HepG2 (cell line): ENCODE measurements around the gene MICAL3. TPM values are rescaled to one million over a fixed set of nuclear protein-coding genes. Genes with fewer than 3 reads are reported as not detected.

Experiments used
- ATAC-seq: fragments of 200-7000 bp; cut with Tn5 transposase; 3 replicates; pipeline ENCODE4 v1.9.1; 2020; ENCODE audit warnings: mild to moderate bottlenecking, moderate library complexity
- BruUV-seq: library from RNA; stranded (reverse); fragments of 400-500 nt; replicated peaks from 2 replicates; lab custom pipeline; 2021; lab: Mats Ljungman, UMichigan
- CTCF ChIA-PET: fragments of 300-600 bp; formaldehyde crosslinking; extraction: SDS; loops from one replicate; lab custom pipeline; 2021; ENCODE audit warnings: low total read pairs, inconsistent platforms, low intra/inter-chr PET ratio; lab: Yijun Ruan, JAX
- POLR2A ChIA-PET: fragments of 350-600 bp; sonication (Branson Sonifier 250); formaldehyde crosslinking; loops from one replicate; lab custom pipeline; 2020; ENCODE audit warnings: antibody characterized with exemption, inconsistent platforms; lab: Yijun Ruan, JAX
- DNase-seq: peaks from one replicate; pipeline ENCODE4 v3.0.0-alpha.2; 2015; ENCODE audit warnings: low spot score
- FAIRE-seq: peaks from 3 replicates; lab custom pipeline; 2011; peaks lifted over from hg19 to GRCh38; lab: Jason Lieb, UNC
- H2AFZ ChIP-seq: one replicate; pipeline ENCODE4 v1.6.1; 2011; ENCODE audit warnings: low read length, inconsistent platforms
- H3K27ac ChIP-seq: fragments of 300-600 bp; 3 replicates; pipeline ENCODE4 v1.8.0; 2011; ENCODE audit warnings: mixed run types, mild to moderate bottlenecking, mixed read lengths, low read length, inconsistent platforms; ENCODE audit not compliant: insufficient read depth; ENCODE audit errors: extremely low read length
- H3K27me3 ChIP-seq, 2 experiments: fragments of 200-600 bp in 1 of 2; 2 replicates in 1 of 2; 3 replicates in 1 of 2; pipeline versions ENCODE4 v1.6.0 to v1.8.0; 2011; ENCODE audit warnings: low read length in 2 of 2, mild to moderate bottlenecking in 2 of 2, moderate library complexity in 2 of 2, inconsistent platforms in 1 of 2; ENCODE audit not compliant: insufficient read depth in 2 of 2, control insufficient read depth in 1 of 2
- H3K36me3 ChIP-seq, 2 experiments: fragments of 200-600 bp in 1 of 2; replicated peaks in 1 of 2; 2 replicates in 1 of 2; 3 replicates in 1 of 2; pipeline versions ENCODE4 v1.5.1 to v1.8.0; 2011; ENCODE audit warnings: low read length in 2 of 2, inconsistent platforms in 1 of 2; ENCODE audit not compliant: insufficient read depth in 2 of 2, control insufficient read depth in 1 of 2
- H3K4me1 ChIP-seq: 2 replicates; pipeline ENCODE4 v1.5.1; 2012; ENCODE audit warnings: low read length, inconsistent platforms; ENCODE audit not compliant: insufficient read depth
- H3K4me2 ChIP-seq: 2 replicates; pipeline ENCODE4 v1.6.0; 2011; ENCODE audit warnings: low read depth, low read length, inconsistent platforms
- H3K4me3 ChIP-seq, 3 experiments: fragments of 200-600 bp in 1 of 3; sonication (generic), shearing (Covaris generic) in 1 of 3; replicated peaks in 1 of 3; 2 replicates each; pipeline ENCODE4 v1.5.1; 2011 to 2016; ENCODE audit warnings: low read length in 3 of 3, inconsistent platforms in 2 of 3, low read depth in 2 of 3, mild to moderate bottlenecking in 2 of 3, control low read depth in 1 of 3, mixed read lengths in 1 of 3; ENCODE audit not compliant: insufficient read depth in 1 of 3
- H3K79me2 ChIP-seq: one replicate; pipeline ENCODE4 v1.6.1; 2011; ENCODE audit warnings: low read length, inconsistent platforms; ENCODE audit not compliant: insufficient read depth
- H3K9ac ChIP-seq: 2 replicates; pipeline ENCODE4 v1.6.0; 2011; ENCODE audit warnings: mild to moderate bottlenecking, low read depth, low read length, inconsistent platforms; ENCODE audit not compliant: insufficient read depth
- H3K9me3 ChIP-seq: 2 replicates; pipeline ENCODE4 v1.5.1; 2012; ENCODE audit warnings: mild to moderate bottlenecking, low read length
- H4K20me1 ChIP-seq: 2 replicates; pipeline ENCODE4 v1.6.0; 2011; ENCODE audit warnings: inconsistent platforms, mild to moderate bottlenecking, low read length, moderate library complexity; ENCODE audit not compliant: insufficient read depth
- BRD4 ChIP-seq: sonication (generic); formaldehyde crosslinking; IDR thresholded peaks from 2 replicates; pipeline ENCODE4 v1.4.0; 2020; ENCODE audit warnings: missing genetic modification reagents
- FUBP1 ChIP-seq: sonication (generic); formaldehyde crosslinking; IDR thresholded peaks from 2 replicates; pipeline ENCODE4 v1.5.1; 2020; ENCODE audit warnings: missing genetic modification reagents, mild to moderate bottlenecking, borderline replicate concordance
- HNRNPLL ChIP-seq: fragments of 200-400 bp; formaldehyde crosslinking; IDR thresholded peaks from 2 replicates; pipeline ENCODE4 v1.6.1; 2017; ENCODE audit warnings: mild to moderate bottlenecking, low read depth, low read length; ENCODE audit not compliant: poor library complexity, severe bottlenecking
- JUND ChIP-seq: sonication (generic); formaldehyde crosslinking; IDR thresholded peaks from 2 replicates; pipeline ENCODE4 v1.8.0; 2022; ENCODE audit warnings: mild to moderate bottlenecking, missing genetic modification reagents
- NR2F1 ChIP-seq, 2 experiments: fragments of 450-650 bp in 1 of 2; formaldehyde crosslinking in 1 of 2; IDR thresholded peaks; 2 replicates each; pipeline versions ENCODE4 v1.5.0 to v1.6.1; 2016 to 2020; ENCODE audit warnings: mild to moderate bottlenecking in 1 of 2, missing compliant biosample characterization in 1 of 2, missing genetic modification reagents in 1 of 2, moderate library complexity in 1 of 2
- NR2F2 ChIP-seq: IDR thresholded peaks from 2 replicates; pipeline ENCODE4 v1.6.1; 2012; ENCODE audit warnings: low read depth, inconsistent platforms, borderline replicate concordance
- RBAK ChIP-seq: sonication (generic); formaldehyde crosslinking; IDR thresholded peaks from 2 replicates; pipeline ENCODE4 v1.5.1; 2020; ENCODE audit warnings: mild to moderate bottlenecking, missing genetic modification reagents
- TCF7 ChIP-seq: sonication (generic); IDR thresholded peaks from 2 replicates; pipeline ENCODE4 v1.6.1; 2016; ENCODE audit warnings: antibody characterized with exemption, low read depth
- ZFY ChIP-seq: sonication (generic); formaldehyde crosslinking; IDR thresholded peaks from 2 replicates; pipeline ENCODE4 v1.4.0; 2020; ENCODE audit warnings: missing genetic modification reagents
- ZNF101 ChIP-seq: sonication (generic); formaldehyde crosslinking; IDR thresholded peaks from 2 replicates; pipeline ENCODE4 v1.4.0; 2020; ENCODE audit warnings: mild to moderate bottlenecking, low read depth, missing genetic modification reagents, borderline replicate concordance
- ZNF230 ChIP-seq: sonication (generic); formaldehyde crosslinking; IDR thresholded peaks from 2 replicates; pipeline ENCODE4 v1.4.0; 2020; ENCODE audit warnings: mild to moderate bottlenecking, missing genetic modification reagents
- ZNF556 ChIP-seq: sonication (generic); formaldehyde crosslinking; IDR thresholded peaks from 2 replicates; pipeline ENCODE4 v1.4.0; 2020; ENCODE audit warnings: mild to moderate bottlenecking, missing genetic modification reagents, borderline replicate concordance
- ZNF562 ChIP-seq: sonication (generic); formaldehyde crosslinking; IDR thresholded peaks from 2 replicates; pipeline ENCODE4 v1.8.0; 2022; ENCODE audit warnings: missing genetic modification reagents, borderline replicate concordance
- ZNF652 ChIP-seq: IDR thresholded peaks from 2 replicates; pipeline ENCODE4 v1.6.1; 2016; ENCODE audit warnings: low read depth, borderline replicate concordance
- ZNF7 ChIP-seq: IDR thresholded peaks from 2 replicates; pipeline ENCODE4 v1.6.1; 2016; ENCODE audit warnings: missing biosample characterization, missing genetic modification reagents
- ZNF747 ChIP-seq: sonication (generic); formaldehyde crosslinking; IDR thresholded peaks from 2 replicates; pipeline ENCODE4 v1.8.1; 2023; ENCODE audit warnings: missing genetic modification reagents, mild to moderate bottlenecking, borderline replicate concordance
- ZNF768 ChIP-seq: sonication (generic); formaldehyde crosslinking; IDR thresholded peaks from 2 replicates; pipeline ENCODE4 v1.4.0; 2020; ENCODE audit warnings: missing genetic modification reagents
- ZNF772 ChIP-seq: sonication (generic); formaldehyde crosslinking; IDR thresholded peaks from 2 replicates; pipeline ENCODE4 v1.5.0; 2020; ENCODE audit warnings: mild to moderate bottlenecking, missing genetic modification reagents
- ZNF788 ChIP-seq: sonication (generic); formaldehyde crosslinking; IDR thresholded peaks from 2 replicates; pipeline ENCODE4 v1.5.0; 2020; ENCODE audit warnings: mild to moderate bottlenecking, missing genetic modification reagents, borderline replicate concordance
- ZSCAN22 ChIP-seq: sonication (generic); formaldehyde crosslinking; IDR thresholded peaks from 2 replicates; pipeline ENCODE4 v1.4.0; 2020; ENCODE audit warnings: mild to moderate bottlenecking, missing genetic modification reagents
- WGBS: methylation state at CpG from one replicate; pipeline ENCODE4 v1.1.6; 2017; ENCODE audit warnings: low lambda C conversion rate; 5-methylcytosine and 5-hydroxymethylcytosine counted together
- in situ Hi-C: cut with HindIII; loops from 2 replicates; pipeline ENCODE4 v1.10.0; 2017; ENCODE audit warnings: low pct_unique_long_range_greater_than_20kb; ENCODE audit not compliant: extremely low pct_ligation_motif_present
- intact Hi-C: fragments of 100-400 bp; cut with micrococcal nuclease; formaldehyde crosslinking; loops from one replicate; pipeline ENCODE4 v1.10.0; 2022; ENCODE audit not compliant: unreplicated experiment
- polyA plus RNA-seq, 8 experiments: library from polyadenylated mRNA; depleted of rRNA in 3 of 8; stranded (reverse) in 7 of 8; unstranded in 1 of 8; fragments of >200 nt; fragmentation: Illumina TruSeq in 4 of 8; extraction: Trizol in 4 of 8; gene quantifications; 2 replicates each; pipeline versions ENCODE4 v1.2.1 to v1.2.3, GENCODE V29; 2011 to 2016; ENCODE audit warnings: low read depth in 4 of 8, missing spikeins in 1 of 8, mixed read lengths in 1 of 8; ENCODE audit not compliant: insufficient read depth in 1 of 8
- total RNA-seq, 5 experiments: library from RNA; depleted of rRNA; stranded (reverse); fragments of >200 nt; fragmentation: Illumina TruSeq; extraction: Trizol; gene quantifications; 2 replicates each; pipeline ENCODE4 v1.2.3, GENCODE V29; 2016; ENCODE audit warnings: low read depth in 1 of 5
- TF ChIP-seq, protein P1 (sequence below): IDR thresholded peaks from 2 replicates; pipeline ENCODE4 v1.6.1; 2016

Gene MICAL3
- total and polyA plus RNA-seq, 2 of the 13 experiments (the other 11 are each of a cell fraction or from before 2014, with no cell fraction given): 5.3 to 12.5 TPM

GRCh38 chr22:18066181-18066859 lies 42.0 kb upstream of the MICAL3 start:
- in situ Hi-C loops: no loop called here
- WGBS: 25% methylated on average over 11 of the region's 12 CpGs
- no peak for FAIRE-seq
- H3K4me1 ChIP-seq: peaks cover 74% of the 10 kb centered on the region
- POLR2A ChIA-PET: interaction anchor here (1.2 to 2.8 kb wide), 3 partner anchors 11 to 28 kb away, joined by 4 to 13 read pairs (median 6); no protein-coding TSS in a partner anchor
- H3K9ac ChIP-seq: no peak overlapping the region; the same call in 1 of the 2 replicates
- H3K27ac ChIP-seq: no peak overlapping the region
- CTCF ChIA-PET: interaction anchor here (1.5 kb wide), 1 partner anchor 236 kb away, joined by 3 read pairs; no protein-coding TSS in a partner anchor
- peak overlapping the region; percentile 56 for H3K4me2 ChIP-seq
- ATAC-seq: peak; percentile 19; the same call in 1 of the 3 replicates
- H3K9me3 ChIP-seq: no peaks in the 10 kb centered on the region
- peak overlapping the region in 1 of 3 experiments; percentile 22; a peak in 1 of 6 replicates for H3K4me3 ChIP-seq
- no peak overlapping the region for H2AFZ ChIP-seq
- H4K20me1 ChIP-seq: no peaks in the 10 kb centered on the region
- BruUV-seq: no TSS peak
- H3K79me2 ChIP-seq: no peaks in the 10 kb centered on the region
- DNase-seq: no peak
- intact Hi-C loops: no loop called here
- H3K36me3 ChIP-seq: no peaks in the 10 kb centered on the region
- H3K27me3 ChIP-seq: no peaks in the 10 kb centered on the region
- TF ChIP-seq FUBP1 (CRISPR knock-in tag) (no peak), ZNF747 (CRISPR knock-in tag) (no peak), JUND (no peak), ZNF562 (CRISPR knock-in tag) (no peak), ZNF556 (CRISPR knock-in tag) (no peak), RBAK (no peak), ZFY (no peak), ZNF768 (CRISPR knock-in tag) (no peak), ZNF788 (CRISPR knock-in tag) (0 out of 2 replicates have a peak, but pooled peaks have one; percentile 27), ZNF652 (CRISPR knock-in tag) (peak; percentile 33; the same call in 1 of the 2 replicates), NR2F1 (CRISPR knock-in tag; IDR thresholded peaks at IDR 0.05) (peak; percentile 86 to 90), HNRNPLL (no peak), ZSCAN22 (CRISPR knock-in tag) (0 out of 2 replicates have a peak, but pooled peaks have one; percentile 77), BRD4 (CRISPR knock-in tag) (no peak), NR2F2 (peak; percentile 76), TCF7 (no peak), ZNF101 (no peak), ZNF230 (CRISPR knock-in tag) (no peak), ZNF7 (CRISPR knock-in tag) (no peak), ZNF772 (CRISPR knock-in tag) (0 out of 2 replicates have a peak, but pooled peaks have one; percentile 39)
- TF ChIP-seq, protein P1, sequence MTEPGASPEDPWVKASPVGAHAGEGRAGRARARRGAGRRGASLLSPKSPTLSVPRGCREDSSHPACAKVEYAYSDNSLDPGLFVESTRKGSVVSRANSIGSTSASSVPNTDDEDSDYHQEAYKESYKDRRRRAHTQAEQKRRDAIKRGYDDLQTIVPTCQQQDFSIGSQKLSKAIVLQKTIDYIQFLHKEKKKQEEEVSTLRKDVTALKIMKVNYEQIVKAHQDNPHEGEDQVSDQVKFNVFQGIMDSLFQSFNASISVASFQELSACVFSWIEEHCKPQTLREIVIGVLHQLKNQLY: no peak
